HepG2 (cell line): ENCODE measurements around the gene NBEA. TPM values are rescaled to one million over a fixed set of nuclear protein-coding genes. Genes with fewer than 3 reads are reported as not detected.

ENCODE experiments used
- ATAC-seq: fragments of 200-7000 bp; cut with Tn5 transposase; 3 replicates; pipeline ENCODE4 v1.9.1; 2020; ENCODE audit warnings: mild to moderate bottlenecking, moderate library complexity
- BruUV-seq: library from RNA; stranded (reverse); fragments of 400-500 nt; replicated peaks from 2 replicates; lab custom pipeline; 2021; lab: Mats Ljungman, UMichigan
- CTCF ChIA-PET: fragments of 300-600 bp; formaldehyde crosslinking; extraction: SDS; loops from one replicate; lab custom pipeline; 2021; ENCODE audit warnings: low total read pairs, inconsistent platforms, low intra/inter-chr PET ratio; lab: Yijun Ruan, JAX
- POLR2A ChIA-PET: fragments of 350-600 bp; sonication (Branson Sonifier 250); formaldehyde crosslinking; loops from one replicate; lab custom pipeline; 2020; ENCODE audit warnings: antibody characterized with exemption, inconsistent platforms; lab: Yijun Ruan, JAX
- DNase-seq: peaks from one replicate; pipeline ENCODE4 v3.0.0-alpha.2; 2015; ENCODE audit warnings: low spot score
- FAIRE-seq: peaks from 3 replicates; lab custom pipeline; 2011; peaks lifted over from hg19 to GRCh38; lab: Jason Lieb, UNC
- H2AFZ ChIP-seq: one replicate; pipeline ENCODE4 v1.6.1; 2011; ENCODE audit warnings: low read length, inconsistent platforms
- H3K27ac ChIP-seq: fragments of 300-600 bp; 3 replicates; pipeline ENCODE4 v1.8.0; 2011; ENCODE audit warnings: mixed run types, mild to moderate bottlenecking, mixed read lengths, low read length, inconsistent platforms; ENCODE audit not compliant: insufficient read depth; ENCODE audit errors: extremely low read length
- H3K27me3 ChIP-seq, 2 experiments: fragments of 200-600 bp in 1 of 2; 2 replicates in 1 of 2; 3 replicates in 1 of 2; pipeline versions ENCODE4 v1.6.0 to v1.8.0; 2011; ENCODE audit warnings: low read length in 2 of 2, mild to moderate bottlenecking in 2 of 2, moderate library complexity in 2 of 2, inconsistent platforms in 1 of 2; ENCODE audit not compliant: insufficient read depth in 2 of 2, control insufficient read depth in 1 of 2
- H3K36me3 ChIP-seq, 2 experiments: fragments of 200-600 bp in 1 of 2; replicated peaks in 1 of 2; 2 replicates in 1 of 2; 3 replicates in 1 of 2; pipeline versions ENCODE4 v1.5.1 to v1.8.0; 2011; ENCODE audit warnings: low read length in 2 of 2, inconsistent platforms in 1 of 2; ENCODE audit not compliant: insufficient read depth in 2 of 2, control insufficient read depth in 1 of 2
- H3K4me1 ChIP-seq: 2 replicates; pipeline ENCODE4 v1.5.1; 2012; ENCODE audit warnings: low read length, inconsistent platforms; ENCODE audit not compliant: insufficient read depth
- H3K4me2 ChIP-seq: 2 replicates; pipeline ENCODE4 v1.6.0; 2011; ENCODE audit warnings: low read depth, low read length, inconsistent platforms
- H3K4me3 ChIP-seq, 3 experiments: fragments of 200-600 bp in 1 of 3; sonication (generic), shearing (Covaris generic) in 1 of 3; replicated peaks in 1 of 3; 2 replicates each; pipeline ENCODE4 v1.5.1; 2011 to 2016; ENCODE audit warnings: low read length in 3 of 3, inconsistent platforms in 2 of 3, low read depth in 2 of 3, mild to moderate bottlenecking in 2 of 3, control low read depth in 1 of 3, mixed read lengths in 1 of 3; ENCODE audit not compliant: insufficient read depth in 1 of 3
- H3K79me2 ChIP-seq: one replicate; pipeline ENCODE4 v1.6.1; 2011; ENCODE audit warnings: low read length, inconsistent platforms; ENCODE audit not compliant: insufficient read depth
- H3K9ac ChIP-seq: 2 replicates; pipeline ENCODE4 v1.6.0; 2011; ENCODE audit warnings: mild to moderate bottlenecking, low read depth, low read length, inconsistent platforms; ENCODE audit not compliant: insufficient read depth
- H3K9me3 ChIP-seq: 2 replicates; pipeline ENCODE4 v1.5.1; 2012; ENCODE audit warnings: mild to moderate bottlenecking, low read length
- H4K20me1 ChIP-seq: 2 replicates; pipeline ENCODE4 v1.6.0; 2011; ENCODE audit warnings: inconsistent platforms, mild to moderate bottlenecking, low read length, moderate library complexity; ENCODE audit not compliant: insufficient read depth
- ATM ChIP-seq: fragments of 450-650 bp; IDR thresholded peaks from 2 replicates; pipeline ENCODE4 v1.7.1; 2017; ENCODE audit warnings: mild to moderate bottlenecking, borderline replicate concordance
- CHD2 ChIP-seq: IDR thresholded peaks from 2 replicates; pipeline ENCODE4 v1.6.1; 2011; ENCODE audit warnings: low read depth, low read length, improper control_type of control experiment
- MAFF ChIP-seq: IDR thresholded peaks from 2 replicates; pipeline ENCODE4 v1.6.1; 2011; ENCODE audit warnings: low read depth, low read length, improper control_type of control experiment
- MAFK ChIP-seq, 2 experiments: IDR thresholded peaks in 1 of 2; conservative IDR thresholded peaks in 1 of 2; 2 replicates each; pipeline ENCODE4 v1.6.1; 2011; ENCODE audit warnings: improper control_type of control experiment in 2 of 2, low read length in 2 of 2
- XRCC5 ChIP-seq: fragments of 200-400 bp; formaldehyde crosslinking; optimal IDR thresholded peaks from 2 replicates; pipeline ENCODE3; 2017; ENCODE audit warnings: mild to moderate bottlenecking, low read length
- ZNF225 ChIP-seq: sonication (generic); formaldehyde crosslinking; IDR thresholded peaks from 2 replicates; pipeline ENCODE4 v1.4.0; 2020; ENCODE audit warnings: mild to moderate bottlenecking, missing genetic modification reagents
- ZNF567 ChIP-seq: sonication (generic); formaldehyde crosslinking; IDR thresholded peaks from 2 replicates; pipeline ENCODE4 v1.8.1; 2023; ENCODE audit warnings: mild to moderate bottlenecking, missing genetic modification reagents, borderline replicate concordance
- WGBS: methylation state at CpG from one replicate; pipeline ENCODE4 v1.1.6; 2017; ENCODE audit warnings: low lambda C conversion rate; 5-methylcytosine and 5-hydroxymethylcytosine counted together
- in situ Hi-C: cut with HindIII; loops from 2 replicates; pipeline ENCODE4 v1.10.0; 2017; ENCODE audit warnings: low pct_unique_long_range_greater_than_20kb; ENCODE audit not compliant: extremely low pct_ligation_motif_present
- intact Hi-C: fragments of 100-400 bp; cut with micrococcal nuclease; formaldehyde crosslinking; loops from one replicate; pipeline ENCODE4 v1.10.0; 2022; ENCODE audit not compliant: unreplicated experiment
- polyA plus RNA-seq, 8 experiments: library from polyadenylated mRNA; depleted of rRNA in 3 of 8; stranded (reverse) in 7 of 8; unstranded in 1 of 8; fragments of >200 nt; fragmentation: Illumina TruSeq in 4 of 8; extraction: Trizol in 4 of 8; gene quantifications; 2 replicates each; pipeline versions ENCODE4 v1.2.1 to v1.2.3, GENCODE V29; 2011 to 2016; ENCODE audit warnings: low read depth in 4 of 8, missing spikeins in 1 of 8, mixed read lengths in 1 of 8; ENCODE audit not compliant: insufficient read depth in 1 of 8
- total RNA-seq, 5 experiments: library from RNA; depleted of rRNA; stranded (reverse); fragments of >200 nt; fragmentation: Illumina TruSeq; extraction: Trizol; gene quantifications; 2 replicates each; pipeline ENCODE4 v1.2.3, GENCODE V29; 2016; ENCODE audit warnings: low read depth in 1 of 5
- TF ChIP-seq, protein P1 (sequence below): sonication (generic); formaldehyde crosslinking; IDR thresholded peaks from 2 replicates; pipeline ENCODE4 v1.4.0; 2020; ENCODE audit warnings: mild to moderate bottlenecking, missing genetic modification reagents
- TF ChIP-seq, protein P2 (sequence below): sonication (generic); formaldehyde crosslinking; IDR thresholded peaks from 2 replicates; pipeline ENCODE4 v1.8.0; 2022; ENCODE audit warnings: missing genetic modification reagents, low read depth, mild to moderate bottlenecking, borderline replicate concordance

Gene NBEA
- total and polyA plus RNA-seq, 2 of the 13 experiments (the other 11 are each of a cell fraction or from before 2014, with no cell fraction given): 2.7 to 2.8 TPM

DNA sequence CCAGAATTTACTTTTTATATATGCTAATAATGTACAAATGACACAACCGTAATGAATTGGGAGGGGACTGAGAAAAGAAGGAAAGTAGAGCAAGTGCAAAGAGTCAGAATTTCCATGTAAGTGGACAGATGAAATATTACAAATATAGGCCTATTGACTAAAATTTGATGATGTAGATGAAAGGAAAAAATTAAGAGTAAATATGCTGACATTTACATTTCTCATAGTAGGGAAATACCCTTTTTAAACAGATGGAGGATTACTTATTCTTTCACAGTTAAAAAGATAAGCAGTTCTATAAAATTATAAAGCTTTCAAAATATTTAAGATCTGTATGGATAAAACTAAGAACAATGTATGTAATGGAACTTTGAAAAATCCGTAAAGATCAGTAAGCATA, 185.4 kb downstream of the NBEA start:
- Histone ChIP-seq H3K4me1 (no peaks in the 10 kb centered on the region), H3K9ac (no peak overlapping the region), H3K79me2 (no peaks in the 10 kb centered on the region), H2AFZ (no peak overlapping the region), H3K4me3 (no peak overlapping the region), H3K36me3 (no peaks in the 10 kb centered on the region), H3K4me2 (no peak overlapping the region), H3K27ac (no peak overlapping the region), H4K20me1 (no peaks in the 10 kb centered on the region), H3K27me3 (no peaks in the 10 kb centered on the region), H3K9me3 (no peaks in the 10 kb centered on the region)
- TF ChIP-seq CHD2 (no peak), MAFK (conservative IDR thresholded peaks at IDR 0.05 in 1 of 2, IDR thresholded peaks at IDR 0.05 in 1 of 2; ENCODE audit: low read length in 2 of 2) (peak; percentile 44 to 86; a peak in 3 of 4 replicates), MAFF (peak; percentile 77), ZNF567 (no peak)
- DNase-seq (no peak), ATAC-seq (no peak), FAIRE-seq (no peak)
- WGBS: 93% methylated on average over 2 of the region's 2 CpGs
- ChIA-PET POLR2A (no interaction called here), CTCF (no interaction called here)
- in situ Hi-C loops: no loop called here
- intact Hi-C loops: no loop called here
- BruUV-seq: no TSS peak

DNA sequence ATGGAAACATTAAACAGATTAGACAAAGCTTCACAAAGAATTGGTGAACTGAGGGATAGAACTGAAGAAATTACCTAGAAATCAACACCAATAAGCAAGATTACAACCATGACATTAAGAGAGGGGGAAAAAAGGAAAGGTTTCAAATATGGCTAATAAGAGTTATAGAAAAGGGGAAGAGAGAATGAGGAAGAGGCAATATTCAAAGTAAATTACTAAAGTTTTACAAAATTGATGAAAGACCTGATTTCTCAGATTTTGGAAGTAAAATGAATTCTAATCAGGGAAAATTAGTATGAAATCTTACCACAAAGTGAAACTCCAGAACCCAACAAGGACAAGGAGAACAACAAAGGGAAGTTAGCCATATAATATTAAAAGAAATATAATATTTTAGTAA, 187.4 kb downstream of the NBEA start:
- no TSS peak for BruUV-seq
- intact Hi-C loops: no loop called here
- FAIRE-seq: no peak
- no peak for TF ChIP-seq XRCC5
- TF ChIP-seq, protein P1, sequence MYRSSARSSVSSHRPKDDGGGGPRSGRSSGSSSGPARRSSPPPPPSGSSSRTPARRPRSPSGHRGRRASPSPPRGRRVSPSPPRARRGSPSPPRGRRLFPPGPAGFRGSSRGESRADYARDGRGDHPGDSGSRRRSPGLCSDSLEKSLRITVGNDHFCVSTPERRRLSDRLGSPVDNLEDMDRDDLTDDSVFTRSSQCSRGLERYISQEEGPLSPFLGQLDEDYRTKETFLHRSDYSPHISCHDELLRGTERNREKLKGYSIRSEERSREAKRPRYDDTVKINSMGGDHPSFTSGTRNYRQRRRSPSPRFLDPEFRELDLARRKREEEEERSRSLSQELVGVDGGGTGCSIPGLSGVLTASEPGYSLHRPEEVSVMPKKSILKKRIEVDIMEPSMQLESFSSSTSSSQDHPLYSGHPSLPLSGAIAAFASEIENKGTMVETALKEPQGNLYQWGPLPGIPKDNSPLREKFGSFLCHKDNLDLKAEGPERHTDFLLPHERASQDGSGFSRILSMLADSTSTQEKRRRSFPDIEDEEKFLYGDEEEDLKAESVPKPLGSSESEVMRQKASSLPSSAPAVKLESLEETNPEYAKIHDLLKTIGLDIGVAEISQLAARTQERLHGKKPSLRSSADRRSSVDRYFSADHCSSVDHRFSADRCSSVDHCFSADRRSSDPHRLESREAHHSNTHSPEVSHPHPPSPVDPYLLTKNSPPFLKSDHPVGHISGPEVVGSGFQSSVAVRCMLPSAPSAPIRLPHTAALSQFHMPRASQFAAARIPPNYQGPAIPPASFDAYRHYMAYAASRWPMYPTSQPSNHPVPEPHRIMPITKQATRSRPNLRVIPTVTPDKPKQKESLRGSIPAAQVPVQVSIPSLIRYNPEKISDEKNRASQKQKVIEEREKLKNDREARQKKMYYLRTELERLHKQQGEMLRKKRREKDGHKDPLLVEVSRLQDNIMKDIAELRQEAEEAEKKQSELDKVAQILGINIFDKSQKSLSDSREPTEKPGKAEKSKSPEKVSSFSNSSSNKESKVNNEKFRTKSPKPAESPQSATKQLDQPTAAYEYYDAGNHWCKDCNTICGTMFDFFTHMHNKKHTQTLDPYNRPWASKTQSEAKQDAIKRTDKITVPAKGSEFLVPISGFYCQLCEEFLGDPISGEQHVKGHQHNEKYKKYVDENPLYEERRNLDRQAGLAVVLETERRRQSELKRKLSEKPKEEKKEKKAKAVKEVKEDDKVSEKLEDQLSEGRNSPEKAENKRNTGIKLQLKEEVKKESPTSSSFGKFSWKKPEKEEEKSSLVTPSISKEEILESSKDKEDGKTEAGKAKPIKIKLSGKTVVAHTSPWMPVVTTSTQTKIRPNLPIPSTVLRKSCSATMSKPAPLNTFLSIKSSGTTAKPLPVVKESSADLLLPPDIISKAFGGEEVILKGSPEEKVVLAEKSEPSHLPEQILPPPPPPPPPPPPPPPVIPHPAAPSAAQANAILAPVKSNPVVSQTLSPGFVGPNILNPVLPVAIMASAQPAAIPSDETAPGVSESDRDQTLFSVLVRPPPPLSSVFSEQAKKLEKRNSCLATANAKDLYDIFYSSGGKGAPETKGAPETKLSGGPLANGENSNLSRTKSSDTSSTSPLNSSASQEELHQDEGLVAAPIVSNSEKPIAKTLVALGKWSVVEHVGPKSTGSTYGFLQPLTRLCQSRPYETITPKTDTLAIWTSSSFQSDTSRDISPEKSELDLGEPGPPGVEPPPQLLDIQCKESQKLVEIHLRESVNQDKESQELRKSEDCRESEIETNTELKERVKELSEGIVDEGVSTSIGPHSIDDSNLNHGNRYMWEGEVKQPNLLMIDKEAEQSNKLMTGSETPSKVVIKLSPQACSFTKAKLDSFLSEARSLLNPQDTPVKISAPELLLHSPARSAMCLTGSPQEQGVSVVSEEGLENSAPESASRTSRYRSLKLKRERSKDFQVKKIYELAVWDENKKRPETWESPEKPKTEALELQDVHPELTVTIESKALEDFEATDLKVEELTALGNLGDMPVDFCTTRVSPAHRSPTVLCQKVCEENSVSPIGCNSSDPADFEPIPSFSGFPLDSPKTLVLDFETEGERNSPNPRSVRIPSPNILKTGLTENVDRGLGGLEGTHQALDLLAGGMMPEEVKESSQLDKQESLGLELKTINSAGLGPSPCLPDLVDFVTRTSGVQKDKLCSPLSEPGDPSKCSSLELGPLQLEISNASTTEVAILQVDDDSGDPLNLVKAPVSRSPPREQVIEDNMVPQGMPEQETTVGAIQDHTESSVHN (CRISPR knock-in tag): no peak
- no peak for TF ChIP-seq ATM
- TF ChIP-seq ZNF225: no peak
- TF ChIP-seq, protein P2, sequence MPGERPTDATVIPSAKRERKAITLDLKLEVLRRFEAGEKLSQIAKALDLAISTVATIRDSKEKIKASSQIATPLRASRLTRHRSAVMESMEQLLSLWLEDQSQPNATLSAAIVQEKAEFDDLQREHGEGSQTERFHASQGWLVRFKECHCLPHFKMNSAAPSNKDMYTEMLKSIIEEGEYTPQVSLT (CRISPR knock-in tag): no peak

More for the DNA sequence above, 187.4 kb downstream of the NBEA start:
- H3K36me3 ChIP-seq: no peaks in the 10 kb centered on the region
- DNase-seq (no peak), ATAC-seq (no peak)
- no peaks in the 10 kb centered on the region for H4K20me1 ChIP-seq
- CTCF ChIA-PET: no interaction called here
- no peak overlapping the region for H3K4me2 ChIP-seq
- H2AFZ ChIP-seq: no peak overlapping the region
- H3K4me1 ChIP-seq: no peaks in the 10 kb centered on the region
- in situ Hi-C loops: no loop called here
- no peaks in the 10 kb centered on the region for H3K9me3 ChIP-seq
- no peaks in the 10 kb centered on the region for H3K79me2 ChIP-seq
- H3K9ac ChIP-seq: no peak overlapping the region
- POLR2A ChIA-PET: no interaction called here
- no peaks in the 10 kb centered on the region for H3K27me3 ChIP-seq
- H3K4me3 ChIP-seq: no peak overlapping the region
- H3K27ac ChIP-seq: no peak overlapping the region
